ENCODE measurements around the gene CCND1. TPM values are rescaled to one million over a fixed set of nuclear protein-coding genes. Genes with fewer than 3 reads are reported as not detected.

The CCND1 gene
- total and polyA plus RNA-seq, 7 experiments from 2014 or later: 0.26 to 4.9 (median 0.84) TPM

GRCh38 chr11:69639831-69640230 lies 1.1 kb upstream of the CCND1 start:
- intact Hi-C loops (cut with micrococcal nuclease): loop anchor here (5.0 to 10.0 kb wide), 6 partner anchors 67 to 1058 kb away; partner anchors contain the start of gene CPT1A (in 2 of the 2)
- Histone ChIP-seq H3K27me3 (ENCODE audit: control insufficient read depth in 2 of 2, insufficient read depth in 2 of 2, low read length in 2 of 2) (peaks cover 9 to 25% of the 10 kb centered on the region in 2 donors), H3K9me3 (ENCODE audit: control insufficient read depth in 2 of 3, low read length in 3 of 3) (no peaks in the 10 kb centered on the region), H3K4me1 (ENCODE audit: control insufficient read depth in 2 of 2, insufficient read depth in 2 of 2, low read length in 2 of 2) (peaks cover 3 to 32% of the 10 kb centered on the region in 2 donors), H3K4me3 (ENCODE audit: low read length) (no peak overlapping the region), H3K36me3 (ENCODE audit: control insufficient read depth in 2 of 3, insufficient read depth in 3 of 3, low read length in 3 of 3) (no peaks in the 10 kb centered on the region), H3K27ac (ENCODE audit: low read depth, low read length) (no peak overlapping the region)
- ChIA-PET CTCF (no interaction called here), POLR2A (interaction anchor here (0.6 kb wide), 1 partner anchor 975 kb away, joined by 4 read pairs; no protein-coding TSS in a partner anchor)
- ATAC-seq (no peak), DNase-seq (no peak)
- no peak overlapping the region for H3K27ac Mint-ChIP-seq
- no peaks in the 10 kb centered on the region for H3K36me3 Mint-ChIP-seq
- H3K4me3 Mint-ChIP-seq: peak overlapping the region in 8 of 10 donors; percentile 25 to 95 (median 79)
- H3K4me1 Mint-ChIP-seq: peaks cover 15 to 38% (median 25%) of the 10 kb centered on the region in 7 donors
- peaks cover 25 to 55% (median 29%) of the 10 kb centered on the region in 5 donors for H3K27me3 Mint-ChIP-seq
- no peaks in the 10 kb centered on the region for H3K9me3 Mint-ChIP-seq

GRCh38 chr11:69640260-69640994 lies 529 bp upstream of the CCND1 start:
- ChIA-PET POLR2A (interaction anchor here (0.6 kb wide), 1 partner anchor 670 kb away, joined by 3 read pairs; no protein-coding TSS in a partner anchor), CTCF (interaction anchor here (5.8 kb wide), 1 partner anchor 540 kb away, joined by 37 read pairs; no protein-coding TSS in a partner anchor)
- Histone ChIP-seq H3K4me1 (ENCODE audit: control insufficient read depth in 2 of 2, insufficient read depth in 2 of 2, low read length in 2 of 2) (peaks cover 3 to 32% of the 10 kb centered on the region in 2 donors), H3K27me3 (ENCODE audit: control insufficient read depth in 2 of 2, insufficient read depth in 2 of 2, low read length in 2 of 2) (peaks cover 9 to 25% of the 10 kb centered on the region in 2 donors), H3K27ac (ENCODE audit: low read depth, low read length) (no peak overlapping the region), H3K4me3 (ENCODE audit: low read length) (peak overlapping the region; percentile 27), H3K9me3 (ENCODE audit: control insufficient read depth in 2 of 3, low read length in 3 of 3) (no peaks in the 10 kb centered on the region), H3K36me3 (ENCODE audit: control insufficient read depth in 2 of 3, insufficient read depth in 3 of 3, low read length in 3 of 3) (no peaks in the 10 kb centered on the region)
- H3K9me3 Mint-ChIP-seq: no peaks in the 10 kb centered on the region
- peaks cover 25 to 49% (median 29%) of the 10 kb centered on the region in 5 donors for H3K27me3 Mint-ChIP-seq
- intact Hi-C loops (cut with micrococcal nuclease): loop anchor here (5.0 to 10.0 kb wide), 6 partner anchors 67 to 1058 kb away; partner anchors contain the start of gene CPT1A (in 2 of the 2)
- ATAC-seq (no peak), DNase-seq (peak in 1 of 9 donors; percentile 7)
- no peaks in the 10 kb centered on the region for H3K36me3 Mint-ChIP-seq
- H3K27ac Mint-ChIP-seq: peak overlapping the region in 3 of 9 donors; percentile 38 to 80 (median 53)
- peaks cover 15 to 38% (median 25%) of the 10 kb centered on the region in 7 donors for H3K4me1 Mint-ChIP-seq
- H3K4me3 Mint-ChIP-seq: peak overlapping the region in 9 of 10 donors; percentile 65 to 95 (median 79)

GRCh38 chr11:69641681-69642548 lies 959 bp downstream of the CCND1 start:
- H3K27me3 ChIP-seq (ENCODE audit: control insufficient read depth in 2 of 2, insufficient read depth in 2 of 2, low read length in 2 of 2): peaks cover 9 to 17% of the 10 kb centered on the region in 2 donors
- ChIA-PET CTCF (interaction anchor here (4.7 to 5.8 kb wide), 2 partner anchors 347 to 541 kb away, joined by 32 to 37 read pairs; partner anchors contain the start of gene MYEOV), POLR2A (no interaction called here)
- peak in 2 of 9 donors; percentile 16 to 21 for DNase-seq
- H3K4me1 ChIP-seq (ENCODE audit: control insufficient read depth in 2 of 2, insufficient read depth in 2 of 2, low read length in 2 of 2): peaks cover 3 to 32% of the 10 kb centered on the region in 2 donors
- no peaks in the 10 kb centered on the region for H3K9me3 Mint-ChIP-seq
- no peak for ATAC-seq
- H3K4me3 Mint-ChIP-seq: peak overlapping the region in 9 of 10 donors; percentile 79 to 95 (median 92)
- H3K27ac Mint-ChIP-seq: no peak overlapping the region
- H3K36me3 Mint-ChIP-seq: no peaks in the 10 kb centered on the region
- H3K4me1 Mint-ChIP-seq: peaks cover 14 to 38% (median 25%) of the 10 kb centered on the region in 7 donors
- H3K27ac ChIP-seq (ENCODE audit: low read depth, low read length): no peak overlapping the region
- peaks cover 25 to 36% (median 29%) of the 10 kb centered on the region in 5 donors for H3K27me3 Mint-ChIP-seq
- H3K4me3 ChIP-seq (ENCODE audit: low read length): peak overlapping the region; percentile 61
- no peaks in the 10 kb centered on the region for H3K9me3 ChIP-seq (ENCODE audit: control insufficient read depth in 2 of 3, low read length in 3 of 3)
- H3K36me3 ChIP-seq (ENCODE audit: control insufficient read depth in 2 of 3, insufficient read depth in 3 of 3, low read length in 3 of 3): no peaks in the 10 kb centered on the region
- intact Hi-C loops (cut with micrococcal nuclease): loop anchor here (5.0 to 10.0 kb wide), 6 partner anchors 65 to 1060 kb away; partner anchors contain the start of gene CPT1A (in 2 of the 2)

- Histone ChIP-seq H3K27me3 (ENCODE audit: control insufficient read depth in 2 of 2, insufficient read depth in 2 of 2, low read length in 2 of 2) (peaks cover 9 to 16% of the 10 kb centered on the region in 2 donors), H3K36me3 (ENCODE audit: control insufficient read depth in 2 of 3, insufficient read depth in 3 of 3, low read length in 3 of 3) (no peaks in the 10 kb centered on the region), H3K4me3 (ENCODE audit: low read length) (peak overlapping the region; percentile 61), H3K27ac (ENCODE audit: low read depth, low read length) (peak overlapping the region; percentile 48), H3K4me1 (ENCODE audit: control insufficient read depth in 2 of 2, insufficient read depth in 2 of 2, low read length in 2 of 2) (peaks cover 3 to 27% of the 10 kb centered on the region in 2 donors), H3K9me3 (ENCODE audit: control insufficient read depth in 2 of 3, low read length in 3 of 3) (no peaks in the 10 kb centered on the region)
- H3K4me3 Mint-ChIP-seq: peak overlapping the region in 7 of 10 donors; percentile 11 to 95 (median 65)
- peaks cover 25 to 33% (median 27%) of the 10 kb centered on the region in 5 donors for H3K27me3 Mint-ChIP-seq
- no peaks in the 10 kb centered on the region for H3K9me3 Mint-ChIP-seq
- intact Hi-C loops (cut with micrococcal nuclease): loop anchor here (5.0 to 10.0 kb wide), 6 partner anchors 65 to 1060 kb away; partner anchors contain the start of gene CPT1A (in 2 of the 2)
- ATAC-seq: peak; percentile 57
- H3K4me1 Mint-ChIP-seq: peaks cover 12 to 34% (median 25%) of the 10 kb centered on the region in 7 donors
- H3K27ac Mint-ChIP-seq: no peak overlapping the region
- POLR2A ChIA-PET: interaction anchor here (1.0 to 1.6 kb wide), 2 partner anchors 32 to 541 kb away, joined by 3 to 6 read pairs; partner anchors contain the start of gene LTO1
- peak; percentile 8 to 54 (median 36) for DNase-seq
- no peaks in the 10 kb centered on the region for H3K36me3 Mint-ChIP-seq
- CTCF ChIA-PET: interaction anchor here (4.7 to 5.8 kb wide), 2 partner anchors 348 to 542 kb away, joined by 32 to 37 read pairs; partner anchors contain the start of gene MYEOV
These were observed 1.6 kb downstream of the CCND1 start for GRCh38 chr11:69642549-69642912.

- Mint-ChIP-seq H3K9me3 (no peaks in the 10 kb centered on the region), H3K27ac (peak overlapping the region in 1 of 9 donors; percentile 41), H3K36me3 (no peaks in the 10 kb centered on the region), H3K27me3 (peaks cover 23 to 29% (median 26%) of the 10 kb centered on the region in 5 donors), H3K4me1 (peaks cover 12 to 30% (median 25%) of the 10 kb centered on the region in 7 donors), H3K4me3 (peak overlapping the region; percentile 49 to 95 (median 78))
- Histone ChIP-seq H3K36me3 (ENCODE audit: control insufficient read depth in 2 of 3, insufficient read depth in 3 of 3, low read length in 3 of 3) (no peaks in the 10 kb centered on the region), H3K27me3 (ENCODE audit: control insufficient read depth in 2 of 2, insufficient read depth in 2 of 2, low read length in 2 of 2) (peaks cover 9 to 16% of the 10 kb centered on the region in 2 donors), H3K4me1 (ENCODE audit: control insufficient read depth in 2 of 2, insufficient read depth in 2 of 2, low read length in 2 of 2) (peaks cover 3 to 21% of the 10 kb centered on the region in 2 donors), H3K27ac (ENCODE audit: low read depth, low read length) (peak overlapping the region; percentile 48), H3K4me3 (ENCODE audit: low read length) (peak overlapping the region; percentile 61), H3K9me3 (ENCODE audit: control insufficient read depth in 2 of 3, low read length in 3 of 3) (no peaks in the 10 kb centered on the region)
- ATAC-seq: peak; percentile 90
- peak; percentile 57 to 88 (median 83) for DNase-seq
- ChIA-PET POLR2A (interaction anchor here (1.0 to 1.6 kb wide), 2 partner anchors 32 to 542 kb away, joined by 3 to 6 read pairs; partner anchors contain the start of gene LTO1), CTCF (interaction anchor here (1.3 to 5.8 kb wide), 3 partner anchors 348 to 543 kb away, joined by 3 to 37 read pairs (median 32); partner anchors contain the start of gene MYEOV)
- intact Hi-C loops (cut with micrococcal nuclease): loop anchor here (1.0 to 10.0 kb wide), 9 partner anchors 64 to 1061 kb away; partner anchors contain the start of genes CPT1A (in 2 of the 2) and TPCN2 (in 1 of the 2)
These were observed 2.1 kb downstream of the CCND1 start for GRCh38 chr11:69642913-69643632.
